HepG2 (cell line): ENCODE measurements around the gene PEX14. TPM values are rescaled to one million over a fixed set of nuclear protein-coding genes. Genes with fewer than 3 reads are reported as not detected.

Experiments used
- ATAC-seq: fragments of 200-7000 bp; cut with Tn5 transposase; 3 replicates; pipeline ENCODE4 v1.9.1; 2020; ENCODE audit warnings: mild to moderate bottlenecking, moderate library complexity
- BruUV-seq: library from RNA; stranded (reverse); fragments of 400-500 nt; replicated peaks from 2 replicates; lab custom pipeline; 2021; lab: Mats Ljungman, UMichigan
- CTCF ChIA-PET: fragments of 300-600 bp; formaldehyde crosslinking; extraction: SDS; loops from one replicate; lab custom pipeline; 2021; ENCODE audit warnings: low total read pairs, inconsistent platforms, low intra/inter-chr PET ratio; lab: Yijun Ruan, JAX
- POLR2A ChIA-PET: fragments of 350-600 bp; sonication (Branson Sonifier 250); formaldehyde crosslinking; loops from one replicate; lab custom pipeline; 2020; ENCODE audit warnings: antibody characterized with exemption, inconsistent platforms; lab: Yijun Ruan, JAX
- DNase-seq: peaks from one replicate; pipeline ENCODE4 v3.0.0-alpha.2; 2015; ENCODE audit warnings: low spot score
- FAIRE-seq: peaks from 3 replicates; lab custom pipeline; 2011; peaks lifted over from hg19 to GRCh38; lab: Jason Lieb, UNC
- H2AFZ ChIP-seq: one replicate; pipeline ENCODE4 v1.6.1; 2011; ENCODE audit warnings: low read length, inconsistent platforms
- H3K27ac ChIP-seq: fragments of 300-600 bp; 3 replicates; pipeline ENCODE4 v1.8.0; 2011; ENCODE audit warnings: mixed run types, mild to moderate bottlenecking, mixed read lengths, low read length, inconsistent platforms; ENCODE audit not compliant: insufficient read depth; ENCODE audit errors: extremely low read length
- H3K27me3 ChIP-seq, 2 experiments: fragments of 200-600 bp in 1 of 2; 2 replicates in 1 of 2; 3 replicates in 1 of 2; pipeline versions ENCODE4 v1.6.0 to v1.8.0; 2011; ENCODE audit warnings: low read length in 2 of 2, mild to moderate bottlenecking in 2 of 2, moderate library complexity in 2 of 2, inconsistent platforms in 1 of 2; ENCODE audit not compliant: insufficient read depth in 2 of 2, control insufficient read depth in 1 of 2
- H3K36me3 ChIP-seq, 2 experiments: fragments of 200-600 bp in 1 of 2; replicated peaks in 1 of 2; 2 replicates in 1 of 2; 3 replicates in 1 of 2; pipeline versions ENCODE4 v1.5.1 to v1.8.0; 2011; ENCODE audit warnings: low read length in 2 of 2, inconsistent platforms in 1 of 2; ENCODE audit not compliant: insufficient read depth in 2 of 2, control insufficient read depth in 1 of 2
- H3K4me1 ChIP-seq: 2 replicates; pipeline ENCODE4 v1.5.1; 2012; ENCODE audit warnings: low read length, inconsistent platforms; ENCODE audit not compliant: insufficient read depth
- H3K4me2 ChIP-seq: 2 replicates; pipeline ENCODE4 v1.6.0; 2011; ENCODE audit warnings: low read depth, low read length, inconsistent platforms
- H3K4me3 ChIP-seq, 3 experiments: fragments of 200-600 bp in 1 of 3; sonication (generic), shearing (Covaris generic) in 1 of 3; replicated peaks in 1 of 3; 2 replicates each; pipeline ENCODE4 v1.5.1; 2011 to 2016; ENCODE audit warnings: low read length in 3 of 3, inconsistent platforms in 2 of 3, low read depth in 2 of 3, mild to moderate bottlenecking in 2 of 3, control low read depth in 1 of 3, mixed read lengths in 1 of 3; ENCODE audit not compliant: insufficient read depth in 1 of 3
- H3K79me2 ChIP-seq: one replicate; pipeline ENCODE4 v1.6.1; 2011; ENCODE audit warnings: low read length, inconsistent platforms; ENCODE audit not compliant: insufficient read depth
- H3K9ac ChIP-seq: 2 replicates; pipeline ENCODE4 v1.6.0; 2011; ENCODE audit warnings: mild to moderate bottlenecking, low read depth, low read length, inconsistent platforms; ENCODE audit not compliant: insufficient read depth
- H3K9me3 ChIP-seq: 2 replicates; pipeline ENCODE4 v1.5.1; 2012; ENCODE audit warnings: mild to moderate bottlenecking, low read length
- H4K20me1 ChIP-seq: 2 replicates; pipeline ENCODE4 v1.6.0; 2011; ENCODE audit warnings: inconsistent platforms, mild to moderate bottlenecking, low read length, moderate library complexity; ENCODE audit not compliant: insufficient read depth
- AGO2 ChIP-seq: fragments of 200-400 bp; formaldehyde crosslinking; optimal IDR thresholded peaks from 2 replicates; pipeline ENCODE3; 2017; ENCODE audit warnings: mild to moderate bottlenecking, low read depth, low read length, moderate library complexity
- BRCA1 ChIP-seq: sonication (generic); formaldehyde crosslinking; IDR thresholded peaks from 2 replicates; pipeline ENCODE4 v1.4.0; 2020; ENCODE audit warnings: missing genetic modification reagents
- BRD4 ChIP-seq: sonication (generic); formaldehyde crosslinking; IDR thresholded peaks from 2 replicates; pipeline ENCODE4 v1.4.0; 2020; ENCODE audit warnings: missing genetic modification reagents
- ESRRA ChIP-seq: sonication (generic); formaldehyde crosslinking; IDR thresholded peaks from 2 replicates; pipeline ENCODE4 v1.5.1; 2020; ENCODE audit warnings: mild to moderate bottlenecking, low read depth, missing genetic modification reagents
- RXRB ChIP-seq: IDR thresholded peaks from 2 replicates; pipeline ENCODE4 v1.6.1; 2016; ENCODE audit warnings: borderline replicate concordance, missing genetic modification reagents, missing compliant biosample characterization
- SETDB1 ChIP-seq: sonication (generic); formaldehyde crosslinking; IDR thresholded peaks from 2 replicates; pipeline ENCODE4 v1.5.1; 2020; ENCODE audit warnings: missing genetic modification reagents, mild to moderate bottlenecking, borderline replicate concordance
- ZNF292 ChIP-seq: sonication (generic); formaldehyde crosslinking; IDR thresholded peaks from 2 replicates; pipeline ENCODE4 v1.8.1; 2022; ENCODE audit warnings: mild to moderate bottlenecking, low read depth, missing genetic modification reagents, borderline replicate concordance
- ZNF768 ChIP-seq: sonication (generic); formaldehyde crosslinking; IDR thresholded peaks from 2 replicates; pipeline ENCODE4 v1.4.0; 2020; ENCODE audit warnings: missing genetic modification reagents
- ZNF788 ChIP-seq: sonication (generic); formaldehyde crosslinking; IDR thresholded peaks from 2 replicates; pipeline ENCODE4 v1.5.0; 2020; ENCODE audit warnings: mild to moderate bottlenecking, missing genetic modification reagents, borderline replicate concordance
- ZNF792 ChIP-seq: IDR thresholded peaks from 2 replicates; pipeline ENCODE4 v1.6.1; 2016
- WGBS: methylation state at CpG from one replicate; pipeline ENCODE4 v1.1.6; 2017; ENCODE audit warnings: low lambda C conversion rate; 5-methylcytosine and 5-hydroxymethylcytosine counted together
- in situ Hi-C: cut with HindIII; loops from 2 replicates; pipeline ENCODE4 v1.10.0; 2017; ENCODE audit warnings: low pct_unique_long_range_greater_than_20kb; ENCODE audit not compliant: extremely low pct_ligation_motif_present
- intact Hi-C: fragments of 100-400 bp; cut with micrococcal nuclease; formaldehyde crosslinking; loops from one replicate; pipeline ENCODE4 v1.10.0; 2022; ENCODE audit not compliant: unreplicated experiment
- polyA plus RNA-seq, 8 experiments: library from polyadenylated mRNA; depleted of rRNA in 3 of 8; stranded (reverse) in 7 of 8; unstranded in 1 of 8; fragments of >200 nt; fragmentation: Illumina TruSeq in 4 of 8; extraction: Trizol in 4 of 8; gene quantifications; 2 replicates each; pipeline versions ENCODE4 v1.2.1 to v1.2.3, GENCODE V29; 2011 to 2016; ENCODE audit warnings: low read depth in 4 of 8, missing spikeins in 1 of 8, mixed read lengths in 1 of 8; ENCODE audit not compliant: insufficient read depth in 1 of 8
- total RNA-seq, 5 experiments: library from RNA; depleted of rRNA; stranded (reverse); fragments of >200 nt; fragmentation: Illumina TruSeq; extraction: Trizol; gene quantifications; 2 replicates each; pipeline ENCODE4 v1.2.3, GENCODE V29; 2016; ENCODE audit warnings: low read depth in 1 of 5
- TF ChIP-seq, protein P1 (sequence below): sonication (generic); formaldehyde crosslinking; IDR thresholded peaks from 2 replicates; pipeline ENCODE4 v1.4.0; 2020; ENCODE audit warnings: missing genetic modification reagents, mild to moderate bottlenecking, borderline replicate concordance
- TF ChIP-seq, protein P2 (sequence below): sonication (generic); formaldehyde crosslinking; IDR thresholded peaks from 2 replicates; pipeline ENCODE4 v1.9.0; 2022; ENCODE audit warnings: missing genetic modification reagents, mild to moderate bottlenecking, borderline replicate concordance
- TF ChIP-seq, protein P3 (sequence below): sonication (generic); formaldehyde crosslinking; conservative IDR thresholded peaks from 2 replicates; pipeline ENCODE4 v1.4.0; 2020; ENCODE audit warnings: mild to moderate bottlenecking, missing genetic modification reagents, moderate library complexity

PEX14 gene
- total and polyA plus RNA-seq, 2 of the 13 experiments (the other 11 are each of a cell fraction or from before 2014, with no cell fraction given), result 6.5 to 9.9 TPM

DNA sequence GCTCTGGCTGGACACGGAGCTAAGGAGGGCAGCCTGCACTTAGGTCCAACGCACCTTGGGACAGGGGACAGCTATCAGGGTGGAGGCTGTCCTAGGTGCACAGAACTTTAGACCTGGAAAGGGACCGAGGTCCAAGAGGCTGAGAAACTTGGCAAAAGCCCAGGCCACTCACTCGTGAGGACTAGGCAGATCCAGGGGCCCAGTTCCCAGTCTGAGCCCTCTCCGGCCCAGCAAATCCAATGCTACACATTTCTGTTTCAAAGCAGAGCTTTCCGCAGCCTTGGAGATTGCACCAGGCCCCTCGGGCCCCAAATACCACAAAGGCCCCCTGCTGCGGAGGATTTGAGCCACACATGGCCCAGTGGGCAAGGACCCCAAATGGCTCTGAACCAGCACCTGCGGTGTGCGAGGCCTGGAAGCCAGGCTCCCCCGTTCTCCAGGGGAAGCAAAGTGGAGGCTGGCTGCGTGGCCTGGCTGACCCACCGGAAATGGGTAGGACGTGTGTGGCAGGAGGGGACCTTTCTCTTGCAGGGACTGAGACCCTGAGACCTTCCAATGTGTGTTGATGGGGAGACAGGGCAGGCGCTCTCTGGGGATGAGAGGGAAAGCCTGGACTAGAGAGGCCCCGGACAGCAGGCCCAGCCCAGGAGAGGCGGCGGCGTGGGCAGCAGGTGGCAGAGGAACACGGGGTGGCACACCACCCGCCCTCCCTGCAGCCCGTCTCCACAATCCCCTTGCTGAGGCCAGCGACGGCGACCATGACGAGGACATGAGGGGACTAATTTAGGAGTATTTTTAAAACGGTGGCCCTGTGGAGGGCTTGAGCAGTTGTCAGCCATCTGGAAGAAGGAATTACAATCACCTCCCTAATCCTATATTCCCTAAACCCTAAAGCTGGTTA lies 203.0 kb downstream of the PEX14 start:
- CTCF ChIA-PET, result no interaction called here
- DNase-seq (peak; percentile 66), FAIRE-seq (peak; percentile 56), ATAC-seq (peak; percentile 21)
- H4K20me1 ChIP-seq, result no peaks in the 10 kb centered on the region
- no peaks in the 10 kb centered on the region for H3K27me3 ChIP-seq
- WGBS, result 64% methylated on average over 14 of the region's 27 CpGs
- H3K4me3 ChIP-seq, result peak overlapping the region; percentile 29 to 67 (median 44); a peak in 5 of 6 replicates
- H3K4me2 ChIP-seq, result peak overlapping the region; percentile 81
- H3K4me1 ChIP-seq, result peaks cover 68% of the 10 kb centered on the region
- BruUV-seq, result TSS peak; percentile 56
- intact Hi-C loops, result loop anchor here (5.0 kb wide), 1 partner anchor 120 kb away; the partner anchor contains the start of gene CASZ1
- H3K79me2 ChIP-seq, result no peaks in the 10 kb centered on the region
- POLR2A ChIA-PET, result interaction anchor here (0.9 to 2.4 kb wide), 3 partner anchors 8 to 10 kb away, joined by 3 to 26 read pairs (median 3); no protein-coding TSS in a partner anchor
- H3K9ac ChIP-seq, result peak overlapping the region; percentile 65
- in situ Hi-C loops, result loop anchor here (5.0 kb wide), 1 partner anchor 120 kb away; the partner anchor contains the start of gene CASZ1
- no peaks in the 10 kb centered on the region for H3K36me3 ChIP-seq
- H2AFZ ChIP-seq, result no peak overlapping the region
- H3K27ac ChIP-seq, result peak overlapping the region; percentile 62
- H3K9me3 ChIP-seq, result no peaks in the 10 kb centered on the region
- TF ChIP-seq, protein P1, sequence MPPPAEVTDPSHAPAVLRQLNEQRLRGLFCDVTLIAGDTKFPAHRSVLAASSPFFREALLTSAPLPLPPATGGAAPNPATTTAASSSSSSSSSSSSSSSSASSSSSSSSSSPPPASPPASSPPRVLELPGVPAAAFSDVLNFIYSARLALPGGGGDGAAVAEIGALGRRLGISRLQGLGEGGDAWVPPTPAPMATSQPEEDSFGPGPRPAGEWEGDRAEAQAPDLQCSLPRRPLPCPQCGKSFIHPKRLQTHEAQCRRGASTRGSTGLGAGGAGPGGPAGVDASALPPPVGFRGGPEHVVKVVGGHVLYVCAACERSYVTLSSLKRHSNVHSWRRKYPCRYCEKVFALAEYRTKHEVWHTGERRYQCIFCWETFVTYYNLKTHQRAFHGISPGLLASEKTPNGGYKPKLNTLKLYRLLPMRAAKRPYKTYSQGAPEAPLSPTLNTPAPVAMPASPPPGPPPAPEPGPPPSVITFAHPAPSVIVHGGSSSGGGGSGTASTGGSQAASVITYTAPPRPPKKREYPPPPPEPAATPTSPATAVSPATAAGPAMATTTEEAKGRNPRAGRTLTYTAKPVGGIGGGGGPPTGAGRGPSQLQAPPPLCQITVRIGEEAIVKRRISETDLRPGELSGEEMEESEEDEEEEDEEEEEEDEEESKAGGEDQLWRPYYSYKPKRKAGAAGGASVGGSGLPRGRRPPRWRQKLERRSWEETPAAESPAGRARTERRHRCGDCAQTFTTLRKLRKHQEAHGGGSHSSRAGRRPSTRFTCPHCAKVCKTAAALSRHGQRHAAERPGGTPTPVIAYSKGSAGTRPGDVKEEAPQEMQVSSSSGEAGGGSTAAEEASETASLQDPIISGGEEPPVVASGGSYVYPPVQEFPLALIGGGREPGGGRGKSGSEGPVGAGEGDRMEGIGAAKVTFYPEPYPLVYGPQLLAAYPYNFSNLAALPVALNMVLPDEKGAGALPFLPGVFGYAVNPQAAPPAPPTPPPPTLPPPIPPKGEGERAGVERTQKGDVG (CRISPR knock-in tag), result peak; percentile 35; the same call in 1 of the 2 replicates
- peak; percentile 59; the same call in 1 of the 2 replicates for TF ChIP-seq ZNF788
- TF ChIP-seq, protein P2, sequence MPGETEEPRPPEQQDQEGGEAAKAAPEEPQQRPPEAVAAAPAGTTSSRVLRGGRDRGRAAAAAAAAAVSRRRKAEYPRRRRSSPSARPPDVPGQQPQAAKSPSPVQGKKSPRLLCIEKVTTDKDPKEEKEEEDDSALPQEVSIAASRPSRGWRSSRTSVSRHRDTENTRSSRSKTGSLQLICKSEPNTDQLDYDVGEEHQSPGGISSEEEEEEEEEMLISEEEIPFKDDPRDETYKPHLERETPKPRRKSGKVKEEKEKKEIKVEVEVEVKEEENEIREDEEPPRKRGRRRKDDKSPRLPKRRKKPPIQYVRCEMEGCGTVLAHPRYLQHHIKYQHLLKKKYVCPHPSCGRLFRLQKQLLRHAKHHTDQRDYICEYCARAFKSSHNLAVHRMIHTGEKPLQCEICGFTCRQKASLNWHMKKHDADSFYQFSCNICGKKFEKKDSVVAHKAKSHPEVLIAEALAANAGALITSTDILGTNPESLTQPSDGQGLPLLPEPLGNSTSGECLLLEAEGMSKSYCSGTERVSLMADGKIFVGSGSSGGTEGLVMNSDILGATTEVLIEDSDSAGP (CRISPR knock-in tag), result no peak
- peak; percentile 52; the same call in 1 of the 2 replicates for TF ChIP-seq ESRRA (CRISPR knock-in tag)
- 0 out of 2 replicates have a peak, but pooled peaks have one; percentile 14 for TF ChIP-seq ZNF768
- TF ChIP-seq BRD4 (CRISPR knock-in tag), result no peak
- no peak for TF ChIP-seq ZNF292 (CRISPR knock-in tag)
- TF ChIP-seq, protein P3, sequence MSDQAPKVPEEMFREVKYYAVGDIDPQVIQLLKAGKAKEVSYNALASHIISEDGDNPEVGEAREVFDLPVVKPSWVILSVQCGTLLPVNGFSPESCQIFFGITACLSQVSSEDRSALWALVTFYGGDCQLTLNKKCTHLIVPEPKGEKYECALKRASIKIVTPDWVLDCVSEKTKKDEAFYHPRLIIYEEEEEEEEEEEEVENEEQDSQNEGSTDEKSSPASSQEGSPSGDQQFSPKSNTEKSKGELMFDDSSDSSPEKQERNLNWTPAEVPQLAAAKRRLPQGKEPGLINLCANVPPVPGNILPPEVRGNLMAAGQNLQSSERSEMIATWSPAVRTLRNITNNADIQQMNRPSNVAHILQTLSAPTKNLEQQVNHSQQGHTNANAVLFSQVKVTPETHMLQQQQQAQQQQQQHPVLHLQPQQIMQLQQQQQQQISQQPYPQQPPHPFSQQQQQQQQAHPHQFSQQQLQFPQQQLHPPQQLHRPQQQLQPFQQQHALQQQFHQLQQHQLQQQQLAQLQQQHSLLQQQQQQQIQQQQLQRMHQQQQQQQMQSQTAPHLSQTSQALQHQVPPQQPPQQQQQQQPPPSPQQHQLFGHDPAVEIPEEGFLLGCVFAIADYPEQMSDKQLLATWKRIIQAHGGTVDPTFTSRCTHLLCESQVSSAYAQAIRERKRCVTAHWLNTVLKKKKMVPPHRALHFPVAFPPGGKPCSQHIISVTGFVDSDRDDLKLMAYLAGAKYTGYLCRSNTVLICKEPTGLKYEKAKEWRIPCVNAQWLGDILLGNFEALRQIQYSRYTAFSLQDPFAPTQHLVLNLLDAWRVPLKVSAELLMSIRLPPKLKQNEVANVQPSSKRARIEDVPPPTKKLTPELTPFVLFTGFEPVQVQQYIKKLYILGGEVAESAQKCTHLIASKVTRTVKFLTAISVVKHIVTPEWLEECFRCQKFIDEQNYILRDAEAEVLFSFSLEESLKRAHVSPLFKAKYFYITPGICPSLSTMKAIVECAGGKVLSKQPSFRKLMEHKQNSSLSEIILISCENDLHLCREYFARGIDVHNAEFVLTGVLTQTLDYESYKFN, result peak; percentile 56; the same call in 1 of the 2 replicates
- TF ChIP-seq BRCA1 (CRISPR knock-in tag), result no peak
- 0 out of 2 replicates have a peak, but pooled peaks have one; percentile 16 for TF ChIP-seq ZNF792 (CRISPR knock-in tag)
- TF ChIP-seq AGO2, result no peak
- TF ChIP-seq RXRB (CRISPR knock-in tag), result peak; percentile 37; the same call in 1 of the 2 replicates
- 0 out of 2 replicates have a peak, but pooled peaks have one; percentile 23 for TF ChIP-seq SETDB1
